PC-3 (cell line): ENCODE data around the gene MGST3. TPM values are rescaled to one million over a fixed set of nuclear protein-coding genes. Genes with fewer than 3 reads are reported as not detected.

Source experiments
- ATAC-seq: fragments of 200-7000 bp; cut with Tn5 transposase; 2 replicates; pipeline ENCODE4 v1.9.1; 2020; ENCODE audit warnings: mild to moderate bottlenecking, moderate library complexity
- BruUV-seq: library from RNA; stranded (reverse); fragments of 400-500 nt; replicated peaks from 2 replicates; lab custom pipeline; 2021; lab: Mats Ljungman, UMichigan
- CTCF ChIA-PET: fragments of 300-600 bp; sonication (Branson Sonifier 250); formaldehyde crosslinking; loops from one replicate; lab custom pipeline; 2022; ENCODE audit warnings: antibody characterized with exemption; lab: Charles Lee
- POLR2A ChIA-PET: fragments of 300-600 bp; sonication (Branson Sonifier 250); formaldehyde crosslinking; loops from one replicate; lab custom pipeline; 2022; ENCODE audit warnings: antibody characterized with exemption; ENCODE audit not compliant: unreplicated experiment; lab: Charles Lee
- DNase-seq: peaks from one replicate; pipeline ENCODE4 v3.0.0-alpha.2; 2015
- H2AFZ ChIP-seq: fragments of 300-600 bp; sonication (generic); 2 replicates; pipeline ENCODE4 v1.6.0; 2016; ENCODE audit warnings: antibody characterized with exemption, low read length
- H3F3A ChIP-seq: fragments of 300-600 bp; sonication (generic); one replicate; pipeline ENCODE4 v1.6.0; 2017; ENCODE audit warnings: antibody characterized with exemption, low read length, control low read depth, mild to moderate bottlenecking; ENCODE audit not compliant: unreplicated experiment
- H3K27ac ChIP-seq: fragments of 300-600 bp; sonication (generic); 2 replicates; pipeline ENCODE4 v1.5.1; 2016; ENCODE audit warnings: mild to moderate bottlenecking, low read length
- H3K27me3 ChIP-seq: fragments of 300-600 bp; sonication (generic); 2 replicates; pipeline ENCODE4 v1.6.1; 2016; ENCODE audit warnings: low read length, mixed read lengths
- H3K36me3 ChIP-seq: fragments of 300-600 bp; sonication (generic); 2 replicates; pipeline ENCODE4 v1.6.1; 2016; ENCODE audit warnings: low read depth, mixed run types, low read length, mixed read lengths
- H3K4me1 ChIP-seq: fragments of 300-600 bp; sonication (generic); 2 replicates; pipeline ENCODE4 v1.5.1; 2016; ENCODE audit warnings: low read length; ENCODE audit not compliant: insufficient read depth
- H3K4me2 ChIP-seq: fragments of 300-600 bp; sonication (generic); 2 replicates; pipeline ENCODE4 v1.6.0; 2016; ENCODE audit warnings: low read length
- H3K4me3 ChIP-seq: fragments of 300-600 bp; sonication (generic); 2 replicates; pipeline ENCODE4 v1.5.1; 2016; ENCODE audit warnings: mild to moderate bottlenecking, low read length, mixed read lengths
- H3K79me2 ChIP-seq: fragments of 300-600 bp; sonication (generic); 2 replicates; pipeline ENCODE4 v1.6.1; 2017; ENCODE audit warnings: low read length, mixed read lengths
- H3K9ac ChIP-seq: fragments of 300-600 bp; sonication (generic); 2 replicates; pipeline ENCODE4 v1.6.0; 2016; ENCODE audit warnings: mild to moderate bottlenecking, low read length
- H3K9me2 ChIP-seq: fragments of 300-600 bp; sonication (generic); replicated peaks from 2 replicates; pipeline ENCODE4 v1.6.1; 2016; ENCODE audit warnings: mixed run types, low read length, mixed read lengths
- H3K9me3 ChIP-seq: fragments of 300-600 bp; sonication (generic); 2 replicates; pipeline ENCODE4 v1.6.1; 2016; ENCODE audit warnings: low read length, mixed read lengths
- H4K20me1 ChIP-seq: fragments of 300-600 bp; sonication (generic); 2 replicates; pipeline ENCODE4 v1.6.1; 2016; ENCODE audit warnings: low read length, mixed read lengths
- CTCF ChIP-seq: fragments of 300-600 bp; sonication (generic); conservative IDR thresholded peaks from 2 replicates; pipeline ENCODE4 v1.5.1; 2017; ENCODE audit warnings: antibody characterized with exemption, low read depth, mild to moderate bottlenecking, low read length
- EZH2 ChIP-seq: fragments of 300-600 bp; sonication (generic); IDR thresholded peaks from one replicate; pipeline ENCODE4 v1.6.1; 2017; ENCODE audit warnings: antibody characterized with exemption, mild to moderate bottlenecking, low read length; ENCODE audit not compliant: unreplicated experiment
- EZH2phosphoT487 ChIP-seq: fragments of 300-600 bp; sonication (generic); IDR thresholded peaks from 2 replicates; pipeline ENCODE4 v1.6.1; 2018; ENCODE audit warnings: mild to moderate bottlenecking, antibody characterized with exemption, low read length, borderline replicate concordance
- intact Hi-C: fragments of 100-400 bp; cut with micrococcal nuclease; formaldehyde crosslinking; loops from 2 replicates; pipeline ENCODE4 v1.9.0; 2023
- total RNA-seq: library from RNA; depleted of rRNA; stranded (reverse); fragments of >200 nt; gene quantifications from 2 replicates; pipeline ENCODE4 v1.2.3, GENCODE V29; 2014

Gene MGST3
- total RNA-seq, 1 experiment from 2014 or later: 168 TPM

GRCh38 chr1:165697491-165697880 lies 66.5 kb downstream of the MGST3 start:
- Histone ChIP-seq H3K36me3 (peaks cover 6% of the 10 kb centered on the region), H3K9me2 (no peaks in the 10 kb centered on the region), H3K4me2 (peak overlapping the region; percentile 90), H2AFZ (peak overlapping the region; percentile 94; the same call in 1 of the 2 replicates), H4K20me1 (peaks cover 13% of the 10 kb centered on the region), H3K27ac (peak overlapping the region; percentile 76; the same call in 1 of the 2 replicates), H3K9ac (peak overlapping the region; percentile 88), H3K4me3 (peak overlapping the region; percentile 97), H3K79me2 (peaks cover 42% of the 10 kb centered on the region), H3K27me3 (no peaks in the 10 kb centered on the region), H3F3A (peaks cover 3% of the 10 kb centered on the region), H3K4me1 (peaks cover 18% of the 10 kb centered on the region), H3K9me3 (no peaks in the 10 kb centered on the region)
- DNase-seq (peak; percentile 27), ATAC-seq (no peak)
- no TSS peak for BruUV-seq
- ChIA-PET CTCF (interaction anchor here (1.0 to 1.3 kb wide), 3 partner anchors 66 to 96 kb away, joined by 4 to 8 read pairs (median 5); partner anchors contain the start of gene MGST3), POLR2A (interaction anchor here (0.5 to 1.2 kb wide), 6 partner anchors 11 to 101 kb away, joined by 3 to 5 read pairs (median 4); partner anchors contain the start of gene TMCO1)
- TF ChIP-seq EZH2 (no peak), EZH2phosphoT487 (no peak), CTCF (no peak)
- intact Hi-C loops: loop anchor here (10.0 kb wide), 1 partner anchor 323 kb away; no protein-coding TSS in a partner anchor

GRCh38 chr1:165697881-165698760 lies 67.1 kb downstream of the MGST3 start, which contains the start of gene ALDH9A1:
ALDH9A1 (minus strand) TSS chr1:165698562; CDS start chr1:165698558, 4 bp downstream.
- ATAC-seq: peak; percentile 85
- Histone ChIP-seq H3K4me3 (peak within 1 kb of the TSS; percentile 97), H3F3A (peaks cover 3% of the 10 kb centered on the region), H3K27me3 (no peaks in the 10 kb centered on the region), H3K9me2 (no peaks in the 10 kb centered on the region), H3K9ac (peak within 1 kb of the TSS; percentile 88), H4K20me1 (peaks cover 13% of the 10 kb centered on the region), H3K79me2 (peaks cover 42% of the 10 kb centered on the region), H3K9me3 (no peaks in the 10 kb centered on the region), H2AFZ (peak within 1 kb of the TSS; percentile 94), H3K4me2 (peak within 1 kb of the TSS; percentile 90), H3K4me1 (peaks cover 18% of the 10 kb centered on the region), H3K27ac (peak within 1 kb of the TSS; percentile 76), H3K36me3 (peaks cover 6% of the 10 kb centered on the region)
- POLR2A ChIA-PET: interaction anchor here (0.5 to 1.2 kb wide), 7 partner anchors 10 to 101 kb away, joined by 3 to 5 read pairs (median 4); partner anchors contain the start of gene TMCO1
- intact Hi-C loops: loop anchor here (1.0 to 10.0 kb wide), 5 partner anchors 67 to 323 kb away; partner anchors contain the start of gene MGST3
- TF ChIP-seq CTCF (peak; percentile 62), EZH2 (no peak), EZH2phosphoT487 (no peak)
- BruUV-seq: TSS peak; percentile 47
- CTCF ChIA-PET: interaction anchor here (0.7 to 1.3 kb wide), 5 partner anchors 66 to 936 kb away, joined by 3 to 8 read pairs (median 5); partner anchors contain the start of gene MGST3
- DNase-seq: peak; percentile 92
